ENCODE data around the gene SH2D4B.

The SH2D4B gene

GRCh38 chr10:80693565-80693964 is 155.9 kb downstream of the SH2D4B start:
- H3K27ac ChIP-seq (ENCODE audit: poor library complexity, severe bottlenecking) = no peak overlapping the region
- no peaks in the 10 kb centered on the region for H3K36me3 ChIP-seq (ENCODE audit: low read depth)
- no peaks in the 10 kb centered on the region for H3K27me3 ChIP-seq (ENCODE audit: insufficient read depth, poor library complexity, severe bottlenecking)
- no peak overlapping the region for H3K4me3 ChIP-seq (ENCODE audit: severe bottlenecking)
- TF ChIP-seq CTCF (IDR thresholded peaks at IDR 0.05; ENCODE audit: poor library complexity, severe bottlenecking) = no peak
- no peaks in the 10 kb centered on the region for H3K4me1 ChIP-seq (ENCODE audit: insufficient read depth, poor library complexity, severe bottlenecking)
- ATAC-seq (ENCODE audit: low read depth) (no peak), DNase-seq (ENCODE audit: low spot score) (no peak)
- no peaks in the 10 kb centered on the region for H3K9me3 ChIP-seq (ENCODE audit: severe bottlenecking)

GRCh38 chr10:80694930-80695329 is 157.2 kb downstream of the SH2D4B start:
- no peaks in the 10 kb centered on the region for H3K36me3 ChIP-seq (ENCODE audit: low read depth)
- DNase-seq (ENCODE audit: low spot score) = no peak
- H3K9me3 ChIP-seq (ENCODE audit: severe bottlenecking) = no peaks in the 10 kb centered on the region
- no peaks in the 10 kb centered on the region for H3K4me1 ChIP-seq (ENCODE audit: insufficient read depth, poor library complexity, severe bottlenecking)
- no peaks in the 10 kb centered on the region for H3K27me3 ChIP-seq (ENCODE audit: insufficient read depth, poor library complexity, severe bottlenecking)
- no peak for TF ChIP-seq CTCF (IDR thresholded peaks at IDR 0.05; ENCODE audit: poor library complexity, severe bottlenecking)
- ATAC-seq (ENCODE audit: low read depth) = no peak
- H3K27ac ChIP-seq (ENCODE audit: poor library complexity, severe bottlenecking) = no peak overlapping the region
- no peak overlapping the region for H3K4me3 ChIP-seq (ENCODE audit: severe bottlenecking)

All from RWPE2 (cell line).